ENCODE measurements around the gene KCNH2. TPM values are rescaled to one million over a fixed set of nuclear protein-coding genes. Genes with fewer than 3 reads are reported as not detected.

The KCNH2 gene
- total and polyA plus RNA-seq, 2 donors (not counting 1 experiment from before 2014, with no cell fraction given) = 0.86 to 2.7 TPM

DNA sequence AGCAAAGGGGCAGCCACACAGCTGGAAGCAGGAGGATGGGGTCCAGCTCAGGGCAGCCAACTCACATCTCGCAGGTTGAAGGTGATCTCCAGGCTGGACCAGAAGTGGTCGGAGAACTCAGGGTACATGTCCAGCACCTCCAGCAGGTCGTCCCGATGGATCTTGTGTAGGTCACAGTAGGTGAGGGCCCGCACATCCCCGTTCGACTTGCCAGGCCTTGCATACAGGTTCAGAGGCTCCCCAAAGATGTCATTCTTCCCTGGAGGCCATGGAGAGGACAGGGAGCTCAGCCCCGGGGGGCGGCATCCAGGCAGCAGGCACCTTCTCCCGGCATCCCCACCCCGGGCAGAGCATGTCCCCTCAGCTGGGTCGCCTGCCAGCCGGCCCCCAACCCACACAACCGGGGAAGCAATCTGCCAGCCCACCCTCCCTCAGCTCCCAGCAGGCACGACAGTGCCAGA is 29.3 kb downstream of the KCNH2 start:
- no peaks in the 10 kb centered on the region for H4K20me1 ChIP-seq (ENCODE audit: control insufficient read depth, insufficient read depth, low read length, poor library complexity, severe bottlenecking)
- no peaks in the 10 kb centered on the region for H3K36me3 ChIP-seq (replicated peaks in 1 of 2; ENCODE audit: control extremely low read depth in 1 of 2, control insufficient read depth in 1 of 2, extremely low read depth in 1 of 2, insufficient read depth in 2 of 2, low read length in 1 of 2)
- no peak overlapping the region for H3K9ac ChIP-seq (ENCODE audit: low read length)
- no peak overlapping the region for H3K27ac ChIP-seq (ENCODE audit: low read length in 2 of 2)
- no peak for DNase-seq
- H2AFZ ChIP-seq (ENCODE audit: insufficient read depth, low read depth, low read length, poor library complexity, severe bottlenecking) = no peak overlapping the region
- WGBS (ENCODE audit: insufficient coverage) = 78% methylated on average over 15 of the region's 15 CpGs
- no peak overlapping the region for H3K4me2 ChIP-seq (replicated peaks; ENCODE audit: low read depth, low read length, poor library complexity, severe bottlenecking)
- Mint-ChIP-seq H3K27me3 (peaks cover 22% of the 10 kb centered on the region), H3K9me3 (ENCODE audit: insufficient read depth) (no peaks in the 10 kb centered on the region), H3K4me1 (no peaks in the 10 kb centered on the region), H3K4me3 (no peak overlapping the region), H3K27ac (no peak overlapping the region)
- H3K4me3 ChIP-seq (ENCODE audit: control extremely low read depth in 1 of 5, extremely low read depth in 1 of 5, insufficient read depth in 1 of 5, low read depth in 2 of 5, low read length in 4 of 5) = no peak overlapping the region
- peaks cover 0 to 2% (median 0%) of the 10 kb centered on the region in 4 experiments for H3K27me3 ChIP-seq (replicated peaks in 1 of 4; ENCODE audit: control extremely low read depth in 1 of 4, control insufficient read depth in 3 of 4, insufficient read depth in 4 of 4, low read length in 3 of 4)
- intact Hi-C loops (cut with micrococcal nuclease) = no loop called here
- no peaks in the 10 kb centered on the region for H3K79me2 ChIP-seq (ENCODE audit: control insufficient read depth, insufficient read depth, low read length)
- no peaks in the 10 kb centered on the region for H3K4me1 ChIP-seq (ENCODE audit: control insufficient read depth in 2 of 2, insufficient read depth in 2 of 2, low read length in 2 of 2)
- no peak for TF ChIP-seq EZH2 (IDR thresholded peaks at IDR 0.05; ENCODE audit: borderline replicate concordance, insufficient read depth, low read depth, low read length, poor library complexity, severe bottlenecking)
- H3K9me3 ChIP-seq (ENCODE audit: control extremely low read depth in 1 of 3, control insufficient read depth in 2 of 3, insufficient read depth in 1 of 3, low read length in 2 of 3) = no peaks in the 10 kb centered on the region
- ATAC-seq (ENCODE audit: low read depth) = no peak
- ChIA-PET POLR2A (no interaction called here), CTCF (no interaction called here)

GRCh38 chr7:150947761-150948651 is 30.1 kb downstream of the KCNH2 start:
- no peak overlapping the region for H3K27ac ChIP-seq (ENCODE audit: low read length in 2 of 2)
- no peaks in the 10 kb centered on the region for H3K36me3 ChIP-seq (replicated peaks in 1 of 2; ENCODE audit: control extremely low read depth in 1 of 2, control insufficient read depth in 1 of 2, extremely low read depth in 1 of 2, insufficient read depth in 2 of 2, low read length in 1 of 2)
- H3K4me1 ChIP-seq (ENCODE audit: control insufficient read depth in 2 of 2, insufficient read depth in 2 of 2, low read length in 2 of 2) = no peaks in the 10 kb centered on the region
- H4K20me1 ChIP-seq (ENCODE audit: control insufficient read depth, insufficient read depth, low read length, poor library complexity, severe bottlenecking) = no peaks in the 10 kb centered on the region
- H3K4me2 ChIP-seq (replicated peaks; ENCODE audit: low read depth, low read length, poor library complexity, severe bottlenecking) = no peak overlapping the region
- H2AFZ ChIP-seq (ENCODE audit: insufficient read depth, low read depth, low read length, poor library complexity, severe bottlenecking) = no peak overlapping the region
- WGBS (ENCODE audit: insufficient coverage) = 47% methylated on average over 24 of the region's 34 CpGs
- no peak overlapping the region for H3K4me3 Mint-ChIP-seq
- POLR2A ChIA-PET = no interaction called here
- H3K9ac ChIP-seq (ENCODE audit: low read length) = no peak overlapping the region
- intact Hi-C loops (cut with micrococcal nuclease) = no loop called here
- no peaks in the 10 kb centered on the region for H3K9me3 ChIP-seq (ENCODE audit: control extremely low read depth in 1 of 3, control insufficient read depth in 2 of 3, insufficient read depth in 1 of 3, low read length in 2 of 3)
- CTCF ChIA-PET = no interaction called here
- no peaks in the 10 kb centered on the region for H3K79me2 ChIP-seq (ENCODE audit: control insufficient read depth, insufficient read depth, low read length)
- DNase-seq (no peak), ATAC-seq (ENCODE audit: low read depth) (no peak)
- peaks cover 0 to 2% (median 0%) of the 10 kb centered on the region in 4 experiments for H3K27me3 ChIP-seq (replicated peaks in 1 of 4; ENCODE audit: control extremely low read depth in 1 of 4, control insufficient read depth in 3 of 4, insufficient read depth in 4 of 4, low read length in 3 of 4)
- H3K4me1 Mint-ChIP-seq = no peaks in the 10 kb centered on the region
- no peaks in the 10 kb centered on the region for H3K9me3 Mint-ChIP-seq (ENCODE audit: insufficient read depth)
- no peak overlapping the region for H3K4me3 ChIP-seq (ENCODE audit: control extremely low read depth in 1 of 5, extremely low read depth in 1 of 5, insufficient read depth in 1 of 5, low read depth in 2 of 5, low read length in 4 of 5)
- H3K27me3 Mint-ChIP-seq = peaks cover 14% of the 10 kb centered on the region
- TF ChIP-seq, protein P1, sequence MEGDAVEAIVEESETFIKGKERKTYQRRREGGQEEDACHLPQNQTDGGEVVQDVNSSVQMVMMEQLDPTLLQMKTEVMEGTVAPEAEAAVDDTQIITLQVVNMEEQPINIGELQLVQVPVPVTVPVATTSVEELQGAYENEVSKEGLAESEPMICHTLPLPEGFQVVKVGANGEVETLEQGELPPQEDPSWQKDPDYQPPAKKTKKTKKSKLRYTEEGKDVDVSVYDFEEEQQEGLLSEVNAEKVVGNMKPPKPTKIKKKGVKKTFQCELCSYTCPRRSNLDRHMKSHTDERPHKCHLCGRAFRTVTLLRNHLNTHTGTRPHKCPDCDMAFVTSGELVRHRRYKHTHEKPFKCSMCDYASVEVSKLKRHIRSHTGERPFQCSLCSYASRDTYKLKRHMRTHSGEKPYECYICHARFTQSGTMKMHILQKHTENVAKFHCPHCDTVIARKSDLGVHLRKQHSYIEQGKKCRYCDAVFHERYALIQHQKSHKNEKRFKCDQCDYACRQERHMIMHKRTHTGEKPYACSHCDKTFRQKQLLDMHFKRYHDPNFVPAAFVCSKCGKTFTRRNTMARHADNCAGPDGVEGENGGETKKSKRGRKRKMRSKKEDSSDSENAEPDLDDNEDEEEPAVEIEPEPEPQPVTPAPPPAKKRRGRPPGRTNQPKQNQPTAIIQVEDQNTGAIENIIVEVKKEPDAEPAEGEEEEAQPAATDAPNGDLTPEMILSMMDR (IDR thresholded peaks at IDR 0.05) = no peak
- TF ChIP-seq EZH2 (IDR thresholded peaks at IDR 0.05; ENCODE audit: borderline replicate concordance, insufficient read depth, low read depth, low read length, poor library complexity, severe bottlenecking) = no peak
- no peak overlapping the region for H3K27ac Mint-ChIP-seq
